Measurements from ENCODE around the gene ADI1.

The ADI1 gene

GRCh38 chr2:3464401-3465005 is 54.8 kb downstream of the ADI1 start:
- DNase-seq (ENCODE audit: low spot score in 2 of 2) = no peak
- Histone ChIP-seq H3K4me1 (peaks cover 2% of the 10 kb centered on the region), H3K36me3 (replicated peaks) (peaks cover 7% of the 10 kb centered on the region; the same call in 1 of the 2 replicates), H3K9me3 (no peaks in the 10 kb centered on the region), H3K4me3 (no peak overlapping the region), H3K27me3 (ENCODE audit: low read depth) (no peaks in the 10 kb centered on the region)
- in situ Hi-C loops (cut with MboI; ENCODE audit: low sequenced_read_pairs) = no loop called here

GRCh38 chr2:3463944-3464343 is 55.4 kb downstream of the ADI1 start:
- Histone ChIP-seq H3K4me1 (peaks cover 2% of the 10 kb centered on the region), H3K9me3 (no peaks in the 10 kb centered on the region), H3K4me3 (no peak overlapping the region), H3K27me3 (ENCODE audit: low read depth) (no peaks in the 10 kb centered on the region), H3K36me3 (replicated peaks) (peaks cover 7% of the 10 kb centered on the region; the same call in 1 of the 2 replicates)
- DNase-seq (ENCODE audit: low spot score in 2 of 2) = no peak
- in situ Hi-C loops (cut with MboI; ENCODE audit: low sequenced_read_pairs) = no loop called here

GRCh38 chr2:3463186-3463835 is 56.0 kb downstream of the ADI1 start:
- peaks cover 7% of the 10 kb centered on the region; the same call in 1 of the 2 replicates for H3K36me3 ChIP-seq (replicated peaks)
- DNase-seq (ENCODE audit: low spot score in 2 of 2) = no peak
- no peak overlapping the region for H3K4me3 ChIP-seq
- H3K4me1 ChIP-seq = peaks cover 2% of the 10 kb centered on the region
- in situ Hi-C loops (cut with MboI; ENCODE audit: low sequenced_read_pairs) = no loop called here
- no peaks in the 10 kb centered on the region for H3K27me3 ChIP-seq (ENCODE audit: low read depth)
- H3K9me3 ChIP-seq = no peaks in the 10 kb centered on the region

GRCh38 chr2:3462493-3463104 is 56.7 kb downstream of the ADI1 start:
- H3K4me1 ChIP-seq = peaks cover 2% of the 10 kb centered on the region
- H3K27me3 ChIP-seq (ENCODE audit: low read depth) = no peaks in the 10 kb centered on the region
- no peak for DNase-seq (ENCODE audit: low spot score in 2 of 2)
- in situ Hi-C loops (cut with MboI; ENCODE audit: low sequenced_read_pairs) = no loop called here
- no peak overlapping the region for H3K4me3 ChIP-seq
- H3K36me3 ChIP-seq (replicated peaks) = peaks cover 4% of the 10 kb centered on the region; the same call in 1 of the 2 replicates
- H3K9me3 ChIP-seq = no peaks in the 10 kb centered on the region

GRCh38 chr2:3461801-3462492 is 57.4 kb downstream of the ADI1 start:
- DNase-seq (ENCODE audit: low spot score in 2 of 2) = peak; percentile 63 to 65
- Histone ChIP-seq H3K36me3 (replicated peaks) (peaks cover 3% of the 10 kb centered on the region; the same call in 1 of the 2 replicates), H3K27me3 (ENCODE audit: low read depth) (no peaks in the 10 kb centered on the region), H3K9me3 (no peaks in the 10 kb centered on the region), H3K4me3 (no peak overlapping the region), H3K4me1 (peaks cover 2% of the 10 kb centered on the region)
- in situ Hi-C loops (cut with MboI; ENCODE audit: low sequenced_read_pairs) = no loop called here

- in situ Hi-C loops (cut with MboI; ENCODE audit: low sequenced_read_pairs) = no loop called here
- no peaks in the 10 kb centered on the region for H3K27me3 ChIP-seq (ENCODE audit: low read depth)
- no peaks in the 10 kb centered on the region for H3K9me3 ChIP-seq
- no peak for DNase-seq (ENCODE audit: low spot score in 2 of 2)
- no peak overlapping the region for H3K4me3 ChIP-seq
- peaks cover 3% of the 10 kb centered on the region; the same call in 1 of the 2 replicates for H3K36me3 ChIP-seq (replicated peaks)
- peaks cover 2% of the 10 kb centered on the region for H3K4me1 ChIP-seq
Measured at GRCh38 chr2:3460831-3461800, 58.2 kb downstream of the ADI1 start.

GRCh38 chr2:3460156-3460555 is 59.2 kb downstream of the ADI1 start:
- DNase-seq (ENCODE audit: low spot score in 2 of 2) = no peak
- Histone ChIP-seq H3K27me3 (ENCODE audit: low read depth) (no peaks in the 10 kb centered on the region), H3K36me3 (replicated peaks) (peaks cover 6% of the 10 kb centered on the region; the same call in 1 of the 2 replicates), H3K9me3 (no peaks in the 10 kb centered on the region), H3K4me3 (no peak overlapping the region), H3K4me1 (peaks cover 2% of the 10 kb centered on the region)
- in situ Hi-C loops (cut with MboI; ENCODE audit: low sequenced_read_pairs) = no loop called here

GRCh38 chr2:3459185-3460015 is 59.9 kb downstream of the ADI1 start:
- no peak for DNase-seq (ENCODE audit: low spot score in 2 of 2)
- Histone ChIP-seq H3K27me3 (ENCODE audit: low read depth) (no peaks in the 10 kb centered on the region), H3K36me3 (replicated peaks) (peaks cover 6% of the 10 kb centered on the region; the same call in 1 of the 2 replicates), H3K9me3 (no peaks in the 10 kb centered on the region), H3K4me1 (peaks cover 2% of the 10 kb centered on the region), H3K4me3 (no peak overlapping the region)
- in situ Hi-C loops (cut with MboI; ENCODE audit: low sequenced_read_pairs) = no loop called here

GRCh38 chr2:3458396-3459184 is 60.7 kb downstream of the ADI1 start:
- Histone ChIP-seq H3K4me3 (no peak overlapping the region), H3K36me3 (replicated peaks) (peaks cover 6% of the 10 kb centered on the region; the same call in 1 of the 2 replicates), H3K27me3 (ENCODE audit: low read depth) (no peaks in the 10 kb centered on the region), H3K4me1 (peaks cover 2% of the 10 kb centered on the region), H3K9me3 (no peaks in the 10 kb centered on the region)
- DNase-seq (ENCODE audit: low spot score in 2 of 2) = no peak
- in situ Hi-C loops (cut with MboI; ENCODE audit: low sequenced_read_pairs) = no loop called here

GRCh38 chr2:3457524-3458395 is 61.6 kb downstream of the ADI1 start:
- Histone ChIP-seq H3K4me3 (no peak overlapping the region), H3K36me3 (replicated peaks) (peaks cover 4% of the 10 kb centered on the region; the same call in 1 of the 2 replicates), H3K27me3 (ENCODE audit: low read depth) (no peaks in the 10 kb centered on the region), H3K4me1 (peaks cover 2% of the 10 kb centered on the region), H3K9me3 (no peaks in the 10 kb centered on the region)
- DNase-seq (ENCODE audit: low spot score in 2 of 2) = no peak
- in situ Hi-C loops (cut with MboI; ENCODE audit: low sequenced_read_pairs) = no loop called here

- no peaks in the 10 kb centered on the region for H3K9me3 ChIP-seq
- H3K4me1 ChIP-seq = no peaks in the 10 kb centered on the region
- in situ Hi-C loops (cut with MboI; ENCODE audit: low sequenced_read_pairs) = no loop called here
- peaks cover 6% of the 10 kb centered on the region; the same call in 1 of the 2 replicates for H3K36me3 ChIP-seq (replicated peaks)
- H3K27me3 ChIP-seq (ENCODE audit: low read depth) = no peaks in the 10 kb centered on the region
- H3K4me3 ChIP-seq = no peak overlapping the region
- no peak for DNase-seq (ENCODE audit: low spot score in 2 of 2)
Measured at GRCh38 chr2:3456125-3456524, 63.2 kb downstream of the ADI1 start.

Data from HAP-1 (cell line).